ENCODE results near the gene PRICKLE1.

- no peak for TF ChIP-seq CTCF (conservative IDR thresholded peaks at IDR 0.05; ENCODE audit: low read depth, low read length)
- no peak for TF ChIP-seq CEBPB (IDR thresholded peaks at IDR 0.05; ENCODE audit: low read depth, low read length)
- no peak for TF ChIP-seq MAFK (IDR thresholded peaks at IDR 0.05; ENCODE audit: low read depth, low read length)
- TF ChIP-seq RAD21 (IDR thresholded peaks at IDR 0.05; ENCODE audit: low read length) = no peak
Measured at GRCh38 chr12:42507565-42507964, 82.0 kb downstream of the PRICKLE1 start.
